GM19240 (cell line): ENCODE results near the gene KLHL6.
"Not testable (repeated sequence)": the region's sequence is repeated elsewhere in the genome, so short reads cannot be mapped to it uniquely, and the experiment has no call there.

ENCODE experiments used
- DNase-seq: peaks from one replicate; pipeline ENCODE4 v3.0.0; 2011; ENCODE audit warnings: low spot score; ENCODE audit not compliant: insufficient read length

Gene KLHL6

GRCh38 chr3:183532620-183533411, 22.7 kb downstream of the KLHL6 start:
- no peak for DNase-seq

- DNase-seq, result no peak
Measured at GRCh38 chr3:183529717-183530116, 25.8 kb downstream of the KLHL6 start.

GRCh38 chr3:183529185-183529584, 26.3 kb downstream of the KLHL6 start:
- no peak for DNase-seq

- DNase-seq, result not testable (repeated sequence)
Measured at GRCh38 chr3:183528758-183529157, 26.7 kb downstream of the KLHL6 start.

GRCh38 chr3:183527428-183528379, 27.8 kb downstream of the KLHL6 start:
- no peak for DNase-seq

- DNase-seq, result no peak
Measured at GRCh38 chr3:183526838-183527427, 28.6 kb downstream of the KLHL6 start.

GRCh38 chr3:183524476-183524875, 31.0 kb downstream of the KLHL6 start:
- DNase-seq, result no peak

- DNase-seq, result not testable (repeated sequence)
Measured at GRCh38 chr3:183520741-183521556, 34.6 kb downstream of the KLHL6 start.

GRCh38 chr3:183520295-183520694, 35.2 kb downstream of the KLHL6 start:
- not testable (repeated sequence) for DNase-seq

GRCh38 chr3:183519891-183520290, 35.6 kb downstream of the KLHL6 start:
- DNase-seq, result no peak

- DNase-seq, result no peak
Measured at GRCh38 chr3:183518491-183519251, 36.8 kb downstream of the KLHL6 start.

- DNase-seq, result no peak
Measured at GRCh38 chr3:183517607-183518006, 37.9 kb downstream of the KLHL6 start.

GRCh38 chr3:183515968-183516851, 39.3 kb downstream of the KLHL6 start:
- DNase-seq, result peak; percentile 45

GRCh38 chr3:183514021-183514420, 41.5 kb downstream of the KLHL6 start:
- DNase-seq, result no peak

- DNase-seq, result no peak
Measured at GRCh38 chr3:183513046-183513706, 42.3 kb downstream of the KLHL6 start.

GRCh38 chr3:183511286-183512131, 44.0 kb downstream of the KLHL6 start:
- DNase-seq, result not testable (repeated sequence)

- no peak for DNase-seq
Measured at GRCh38 chr3:183508821-183509220, 46.7 kb downstream of the KLHL6 start.

GRCh38 chr3:183507551-183507950, 48.0 kb downstream of the KLHL6 start:
- DNase-seq, result no peak
